ENCODE results near the gene PTPRD. TPM values are rescaled to one million over a fixed set of nuclear protein-coding genes. Genes with fewer than 3 reads are reported as not detected.

Gene PTPRD
- total and polyA plus RNA-seq, 2 experiments from 2014 or later: 11.5 to 58.0 TPM

GRCh38 chr9:8515748-8516147 lies 2097.1 kb downstream of the PTPRD start:
- Mint-ChIP-seq H3K36me3 (ENCODE audit: low read depth) (no peaks in the 10 kb centered on the region), H3K9me3 (no peaks in the 10 kb centered on the region), H3K27me3 (ENCODE audit: insufficient read depth, low read depth, poor library complexity) (no peaks in the 10 kb centered on the region), H3K27ac (no peak overlapping the region), H3K4me3 (no peak overlapping the region), H3K4me1 (peaks cover 4% of the 10 kb centered on the region; the same call in 2 of the 3 replicates)
- no peak for TF ChIP-seq ZNF114 (CRISPR knock-in tag; IDR thresholded peaks at IDR 0.05)
- TF ChIP-seq CREB1 (CRISPR knock-in tag; IDR thresholded peaks at IDR 0.05; ENCODE audit: low read depth): no peak
- TF ChIP-seq CTCF (conservative IDR thresholded peaks at IDR 0.05; ENCODE audit: low read depth in 2 of 2): no peak
- TF ChIP-seq POLR2AphosphoS5 (IDR thresholded peaks at IDR 0.05; ENCODE audit: low read depth): no peak
- TF ChIP-seq STAT1 (IDR thresholded peaks at IDR 0.05; ENCODE audit: unreplicated experiment): no peak
- no peak for TF ChIP-seq JUNB (IDR thresholded peaks at IDR 0.05; ENCODE audit: unreplicated experiment)
- TF ChIP-seq NANOG (IDR thresholded peaks at IDR 0.05; ENCODE audit: borderline replicate concordance): no peak
- TF ChIP-seq, protein P1, sequence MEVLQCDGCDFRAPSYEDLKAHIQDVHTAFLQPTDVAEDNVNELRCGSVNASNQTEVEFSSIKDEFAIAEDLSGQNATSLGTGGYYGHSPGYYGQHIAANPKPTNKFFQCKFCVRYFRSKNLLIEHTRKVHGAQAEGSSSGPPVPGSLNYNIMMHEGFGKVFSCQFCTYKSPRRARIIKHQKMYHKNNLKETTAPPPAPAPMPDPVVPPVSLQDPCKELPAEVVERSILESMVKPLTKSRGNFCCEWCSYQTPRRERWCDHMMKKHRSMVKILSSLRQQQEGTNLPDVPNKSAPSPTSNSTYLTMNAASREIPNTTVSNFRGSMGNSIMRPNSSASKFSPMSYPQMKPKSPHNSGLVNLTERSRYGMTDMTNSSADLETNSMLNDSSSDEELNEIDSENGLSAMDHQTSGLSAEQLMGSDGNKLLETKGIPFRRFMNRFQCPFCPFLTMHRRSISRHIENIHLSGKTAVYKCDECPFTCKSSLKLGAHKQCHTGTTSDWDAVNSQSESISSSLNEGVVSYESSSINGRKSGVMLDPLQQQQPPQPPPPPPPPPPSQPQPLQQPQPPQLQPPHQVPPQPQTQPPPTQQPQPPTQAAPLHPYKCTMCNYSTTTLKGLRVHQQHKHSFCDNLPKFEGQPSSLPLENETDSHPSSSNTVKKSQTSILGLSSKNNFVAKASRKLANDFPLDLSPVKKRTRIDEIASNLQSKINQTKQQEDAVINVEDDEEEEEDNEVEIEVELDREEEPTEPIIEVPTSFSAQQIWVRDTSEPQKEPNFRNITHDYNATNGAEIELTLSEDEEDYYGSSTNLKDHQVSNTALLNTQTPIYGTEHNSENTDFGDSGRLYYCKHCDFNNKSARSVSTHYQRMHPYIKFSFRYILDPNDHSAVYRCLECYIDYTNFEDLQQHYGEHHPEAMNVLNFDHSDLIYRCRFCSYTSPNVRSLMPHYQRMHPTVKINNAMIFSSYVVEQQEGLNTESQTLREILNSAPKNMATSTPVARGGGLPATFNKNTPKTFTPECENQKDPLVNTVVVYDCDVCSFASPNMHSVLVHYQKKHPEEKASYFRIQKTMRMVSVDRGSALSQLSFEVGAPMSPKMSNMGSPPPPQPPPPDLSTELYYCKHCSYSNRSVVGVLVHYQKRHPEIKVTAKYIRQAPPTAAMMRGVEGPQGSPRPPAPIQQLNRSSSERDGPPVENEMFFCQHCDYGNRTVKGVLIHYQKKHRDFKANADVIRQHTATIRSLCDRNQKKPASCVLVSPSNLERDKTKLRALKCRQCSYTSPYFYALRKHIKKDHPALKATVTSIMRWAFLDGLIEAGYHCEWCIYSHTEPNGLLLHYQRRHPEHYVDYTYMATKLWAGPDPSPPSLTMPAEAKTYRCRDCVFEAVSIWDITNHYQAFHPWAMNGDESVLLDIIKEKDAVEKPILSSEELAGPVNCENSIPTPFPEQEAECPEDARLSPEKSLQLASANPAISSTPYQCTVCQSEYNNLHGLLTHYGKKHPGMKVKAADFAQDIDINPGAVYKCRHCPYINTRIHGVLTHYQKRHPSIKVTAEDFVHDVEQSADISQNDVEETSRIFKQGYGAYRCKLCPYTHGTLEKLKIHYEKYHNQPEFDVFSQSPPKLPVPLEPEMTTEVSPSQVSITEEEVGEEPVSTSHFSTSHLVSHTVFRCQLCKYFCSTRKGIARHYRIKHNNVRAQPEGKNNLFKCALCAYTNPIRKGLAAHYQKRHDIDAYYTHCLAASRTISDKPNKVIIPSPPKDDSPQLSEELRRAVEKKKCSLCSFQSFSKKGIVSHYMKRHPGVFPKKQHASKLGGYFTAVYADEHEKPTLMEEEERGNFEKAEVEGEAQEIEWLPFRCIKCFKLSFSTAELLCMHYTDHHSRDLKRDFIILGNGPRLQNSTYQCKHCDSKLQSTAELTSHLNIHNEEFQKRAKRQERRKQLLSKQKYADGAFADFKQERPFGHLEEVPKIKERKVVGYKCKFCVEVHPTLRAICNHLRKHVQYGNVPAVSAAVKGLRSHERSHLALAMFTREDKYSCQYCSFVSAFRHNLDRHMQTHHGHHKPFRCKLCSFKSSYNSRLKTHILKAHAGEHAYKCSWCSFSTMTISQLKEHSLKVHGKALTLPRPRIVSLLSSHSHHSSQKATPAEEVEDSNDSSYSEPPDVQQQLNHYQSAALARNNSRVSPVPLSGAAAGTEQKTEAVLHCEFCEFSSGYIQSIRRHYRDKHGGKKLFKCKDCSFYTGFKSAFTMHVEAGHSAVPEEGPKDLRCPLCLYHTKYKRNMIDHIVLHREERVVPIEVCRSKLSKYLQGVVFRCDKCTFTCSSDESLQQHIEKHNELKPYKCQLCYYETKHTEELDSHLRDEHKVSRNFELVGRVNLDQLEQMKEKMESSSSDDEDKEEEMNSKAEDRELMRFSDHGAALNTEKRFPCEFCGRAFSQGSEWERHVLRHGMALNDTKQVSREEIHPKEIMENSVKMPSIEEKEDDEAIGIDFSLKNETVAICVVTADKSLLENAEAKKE (CRISPR knock-in tag; IDR thresholded peaks at IDR 0.05): no peak
- TF ChIP-seq, protein P2, sequence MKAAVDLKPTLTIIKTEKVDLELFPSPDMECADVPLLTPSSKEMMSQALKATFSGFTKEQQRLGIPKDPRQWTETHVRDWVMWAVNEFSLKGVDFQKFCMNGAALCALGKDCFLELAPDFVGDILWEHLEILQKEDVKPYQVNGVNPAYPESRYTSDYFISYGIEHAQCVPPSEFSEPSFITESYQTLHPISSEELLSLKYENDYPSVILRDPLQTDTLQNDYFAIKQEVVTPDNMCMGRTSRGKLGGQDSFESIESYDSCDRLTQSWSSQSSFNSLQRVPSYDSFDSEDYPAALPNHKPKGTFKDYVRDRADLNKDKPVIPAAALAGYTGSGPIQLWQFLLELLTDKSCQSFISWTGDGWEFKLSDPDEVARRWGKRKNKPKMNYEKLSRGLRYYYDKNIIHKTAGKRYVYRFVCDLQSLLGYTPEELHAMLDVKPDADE (IDR thresholded peaks at IDR 0.05): no peak
- TF ChIP-seq, protein P3, sequence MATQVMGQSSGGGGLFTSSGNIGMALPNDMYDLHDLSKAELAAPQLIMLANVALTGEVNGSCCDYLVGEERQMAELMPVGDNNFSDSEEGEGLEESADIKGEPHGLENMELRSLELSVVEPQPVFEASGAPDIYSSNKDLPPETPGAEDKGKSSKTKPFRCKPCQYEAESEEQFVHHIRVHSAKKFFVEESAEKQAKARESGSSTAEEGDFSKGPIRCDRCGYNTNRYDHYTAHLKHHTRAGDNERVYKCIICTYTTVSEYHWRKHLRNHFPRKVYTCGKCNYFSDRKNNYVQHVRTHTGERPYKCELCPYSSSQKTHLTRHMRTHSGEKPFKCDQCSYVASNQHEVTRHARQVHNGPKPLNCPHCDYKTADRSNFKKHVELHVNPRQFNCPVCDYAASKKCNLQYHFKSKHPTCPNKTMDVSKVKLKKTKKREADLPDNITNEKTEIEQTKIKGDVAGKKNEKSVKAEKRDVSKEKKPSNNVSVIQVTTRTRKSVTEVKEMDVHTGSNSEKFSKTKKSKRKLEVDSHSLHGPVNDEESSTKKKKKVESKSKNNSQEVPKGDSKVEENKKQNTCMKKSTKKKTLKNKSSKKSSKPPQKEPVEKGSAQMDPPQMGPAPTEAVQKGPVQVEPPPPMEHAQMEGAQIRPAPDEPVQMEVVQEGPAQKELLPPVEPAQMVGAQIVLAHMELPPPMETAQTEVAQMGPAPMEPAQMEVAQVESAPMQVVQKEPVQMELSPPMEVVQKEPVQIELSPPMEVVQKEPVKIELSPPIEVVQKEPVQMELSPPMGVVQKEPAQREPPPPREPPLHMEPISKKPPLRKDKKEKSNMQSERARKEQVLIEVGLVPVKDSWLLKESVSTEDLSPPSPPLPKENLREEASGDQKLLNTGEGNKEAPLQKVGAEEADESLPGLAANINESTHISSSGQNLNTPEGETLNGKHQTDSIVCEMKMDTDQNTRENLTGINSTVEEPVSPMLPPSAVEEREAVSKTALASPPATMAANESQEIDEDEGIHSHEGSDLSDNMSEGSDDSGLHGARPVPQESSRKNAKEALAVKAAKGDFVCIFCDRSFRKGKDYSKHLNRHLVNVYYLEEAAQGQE (IDR thresholded peaks at IDR 0.05; ENCODE audit: unreplicated experiment): no peak
- TF ChIP-seq ZNF331 (CRISPR knock-in tag; IDR thresholded peaks at IDR 0.05; ENCODE audit: low read depth): no peak
- H4K20me1 ChIP-seq (replicated peaks; ENCODE audit: insufficient read depth): no peaks in the 10 kb centered on the region
- H2AFZ ChIP-seq: no peak overlapping the region
- ATAC-seq: no peak
- no peak overlapping the region for H3K4me3 ChIP-seq
- H3K27me3 ChIP-seq (ENCODE audit: insufficient read depth): no peaks in the 10 kb centered on the region
- H3K9me2 ChIP-seq (ENCODE audit: insufficient read depth): no peaks in the 10 kb centered on the region
- H3K36me3 ChIP-seq (ENCODE audit: insufficient read depth): no peaks in the 10 kb centered on the region
- no peaks in the 10 kb centered on the region for H3K79me2 ChIP-seq (replicated peaks; ENCODE audit: insufficient read depth)
- H3K4me2 ChIP-seq: no peak overlapping the region
- no peak for DNase-seq (ENCODE audit: low spot score)
- H3K4me1 ChIP-seq (ENCODE audit: insufficient read depth): peaks cover 5% of the 10 kb centered on the region; the same call in 1 of the 2 replicates
- no peak overlapping the region for H3K27ac ChIP-seq (ENCODE audit: low read depth)
- H3F3A ChIP-seq (replicated peaks; ENCODE audit: low read depth): no peaks in the 10 kb centered on the region
